IPS-NIHi7 (cell line): ENCODE measurements around the gene CDA.
"Not testable (repeated sequence)": the region's sequence is repeated elsewhere in the genome, so short reads cannot be mapped to it uniquely, and the experiment has no call there.

Experiments
- DNase-seq: peaks from one replicate; pipeline ENCODE4 v3.0.0; 2012; ENCODE audit warnings: mixed read lengths; ENCODE audit errors: extremely low spot score

Gene CDA

GRCh38 chr1:20586953-20587660 lies 1.8 kb upstream of the CDA start:
- no peak for DNase-seq

- no peak for DNase-seq
Observed at GRCh38 chr1:20587661-20588053, 1.2 kb upstream of the CDA start.

GRCh38 chr1:20589331-20590278 lies 708 bp downstream of the CDA start:
- DNase-seq, result peak; percentile 37

- DNase-seq, result no peak
Observed at GRCh38 chr1:20590306-20590777, 1.4 kb downstream of the CDA start.

- no peak for DNase-seq
Observed at GRCh38 chr1:20593756-20594155, 4.9 kb downstream of the CDA start.

- DNase-seq, result no peak
Observed at GRCh38 chr1:20594746-20595145, 5.8 kb downstream of the CDA start.

GRCh38 chr1:20596106-20596505 lies 7.2 kb downstream of the CDA start:
- DNase-seq, result no peak

GRCh38 chr1:20597650-20598049 lies 8.8 kb downstream of the CDA start:
- DNase-seq, result no peak

GRCh38 chr1:20600156-20600555 lies 11.3 kb downstream of the CDA start:
- no peak for DNase-seq

- no peak for DNase-seq
Observed at GRCh38 chr1:20601129-20601825, 12.4 kb downstream of the CDA start.

GRCh38 chr1:20602851-20603450 lies 14.1 kb downstream of the CDA start:
- DNase-seq, result no peak

- no peak for DNase-seq
Observed at GRCh38 chr1:20603504-20604464, 14.9 kb downstream of the CDA start.

GRCh38 chr1:20604678-20605077 lies 15.8 kb downstream of the CDA start:
- DNase-seq, result no peak

GRCh38 chr1:20606801-20607570 lies 18.1 kb downstream of the CDA start:
- DNase-seq, result not testable (repeated sequence)

- no peak for DNase-seq
Observed at GRCh38 chr1:20609541-20609940, 20.6 kb downstream of the CDA start.

- no peak for DNase-seq
Observed at GRCh38 chr1:20610970-20611369, 22.1 kb downstream of the CDA start.

- no peak for DNase-seq
Observed at GRCh38 chr1:20611652-20612051, 22.8 kb downstream of the CDA start.

GRCh38 chr1:20612221-20612746 lies 23.4 kb downstream of the CDA start:
- no peak for DNase-seq

- DNase-seq, result no peak
Observed at GRCh38 chr1:20614131-20614579, 25.3 kb downstream of the CDA start.
